Measurements from ENCODE around the gene CD1C.
"Not testable (repeated sequence)": the region's sequence is repeated elsewhere in the genome, so short reads cannot be mapped to it uniquely, and the experiment has no call there.

The CD1C gene

DNA sequence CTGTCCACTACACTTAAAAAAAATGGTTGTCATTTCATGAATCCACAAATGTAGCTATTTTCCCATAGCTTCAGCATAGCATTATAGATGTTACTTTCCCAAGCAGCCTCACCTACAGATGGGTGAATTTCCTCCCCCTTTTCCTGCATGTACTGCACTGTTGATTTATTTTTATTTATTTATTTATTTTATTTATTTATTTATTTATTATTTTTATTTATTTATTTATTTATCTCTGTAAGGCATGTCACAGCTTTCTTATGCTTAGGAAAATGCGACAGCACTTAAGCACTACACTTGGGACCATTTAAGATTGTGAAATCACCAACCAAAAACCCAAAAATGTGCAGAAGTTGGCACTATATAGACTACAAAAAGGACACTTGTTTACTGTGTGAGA, 30.6 kb upstream of the CD1C start:
- Histone ChIP-seq H3K4me1 (ENCODE audit: low read length) (peaks cover 10% of the 10 kb centered on the region; the same call in 1 of the 2 replicates), H4K20me1 (ENCODE audit: insufficient read depth, low read length) (no peaks in the 10 kb centered on the region), H3K9me3 (ENCODE audit: insufficient read depth, low read length) (no peaks in the 10 kb centered on the region), H3K79me2 (ENCODE audit: low read length) (no peaks in the 10 kb centered on the region), H3K4me3 (ENCODE audit: low read length) (no peak overlapping the region), H3K9ac (ENCODE audit: low read length) (no peak overlapping the region), H3K36me3 (replicated peaks; ENCODE audit: low read depth, low read length) (no peaks in the 10 kb centered on the region), H3K27ac (ENCODE audit: low read length) (no peak overlapping the region), H3K4me2 (ENCODE audit: low read length) (no peak overlapping the region), H2AFZ (ENCODE audit: low read depth, low read length) (no peak overlapping the region), H3K27me3 (ENCODE audit: low read depth, low read length) (peaks cover 10% of the 10 kb centered on the region)
- no peak for TF ChIP-seq EZH2phosphoT487 (IDR thresholded peaks at IDR 0.05; ENCODE audit: low read depth)
- no peak for TF ChIP-seq CTCF (IDR thresholded peaks at IDR 0.05; ENCODE audit: low read depth, low read length)

DNA sequence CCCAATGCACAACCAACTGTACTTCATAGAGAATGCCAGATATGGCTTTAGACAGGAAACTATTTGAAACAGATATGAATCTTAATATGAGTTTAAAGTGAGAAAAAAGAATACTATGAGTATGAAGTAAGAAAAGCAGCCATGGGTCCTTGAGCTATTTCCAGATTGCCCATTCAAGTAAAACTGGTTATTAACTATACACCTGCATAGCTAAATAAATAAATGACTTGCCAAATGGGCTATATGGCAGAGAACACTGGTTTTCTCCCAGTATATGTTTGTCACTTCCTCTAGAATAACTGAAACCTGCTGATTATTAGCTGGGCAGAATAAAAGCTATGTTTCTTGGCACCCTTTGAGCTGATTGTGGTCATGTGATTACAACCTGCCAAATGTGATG, 17.0 kb upstream of the CD1C start:
- Histone ChIP-seq H3K36me3 (replicated peaks; ENCODE audit: low read depth, low read length) (no peaks in the 10 kb centered on the region), H3K4me3 (ENCODE audit: low read length) (no peak overlapping the region), H2AFZ (ENCODE audit: low read depth, low read length) (no peak overlapping the region), H3K4me1 (ENCODE audit: low read length) (peaks cover 22% of the 10 kb centered on the region), H3K27ac (ENCODE audit: low read length) (no peak overlapping the region), H3K9me3 (ENCODE audit: insufficient read depth, low read length) (no peaks in the 10 kb centered on the region), H4K20me1 (ENCODE audit: insufficient read depth, low read length) (no peaks in the 10 kb centered on the region), H3K27me3 (ENCODE audit: low read depth, low read length) (no peaks in the 10 kb centered on the region), H3K79me2 (ENCODE audit: low read length) (no peaks in the 10 kb centered on the region), H3K9ac (ENCODE audit: low read length) (no peak overlapping the region), H3K4me2 (ENCODE audit: low read length) (no peak overlapping the region)
- TF ChIP-seq CTCF (IDR thresholded peaks at IDR 0.05; ENCODE audit: low read depth, low read length): no peak
- no peak for TF ChIP-seq EZH2phosphoT487 (IDR thresholded peaks at IDR 0.05; ENCODE audit: low read depth)

DNA sequence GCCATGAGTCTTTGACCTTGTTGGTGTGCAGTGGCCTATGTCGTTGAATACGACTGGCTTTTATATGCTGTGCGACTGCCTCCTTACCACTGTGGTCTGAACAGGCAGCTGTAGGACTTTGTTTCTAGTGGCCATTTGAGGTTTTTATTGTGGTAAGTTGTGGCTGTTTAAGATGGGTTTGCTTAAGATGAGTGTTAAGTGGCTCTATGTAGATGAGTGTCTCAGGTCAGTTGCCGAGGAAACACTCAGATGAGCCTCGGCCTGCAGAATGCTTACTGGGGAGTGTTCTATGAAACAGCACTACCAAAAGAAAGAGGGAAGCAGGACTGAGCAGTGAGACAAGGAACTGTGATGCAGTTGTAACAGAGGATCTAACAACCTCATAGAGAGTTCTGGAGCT, 14.9 kb upstream of the CD1C start:
- H2AFZ ChIP-seq (ENCODE audit: low read depth, low read length): peak overlapping the region; percentile 56; the same call in 1 of the 2 replicates
- TF ChIP-seq CTCF (IDR thresholded peaks at IDR 0.05; ENCODE audit: low read depth, low read length) (no peak), EZH2phosphoT487 (IDR thresholded peaks at IDR 0.05; ENCODE audit: low read depth) (no peak)
- no peaks in the 10 kb centered on the region for H4K20me1 ChIP-seq (ENCODE audit: insufficient read depth, low read length)
- no peak overlapping the region for H3K4me3 ChIP-seq (ENCODE audit: low read length)
- H3K79me2 ChIP-seq (ENCODE audit: low read length): no peaks in the 10 kb centered on the region
- H3K9ac ChIP-seq (ENCODE audit: low read length): no peak overlapping the region
- H3K27ac ChIP-seq (ENCODE audit: low read length): no peak overlapping the region
- H3K9me3 ChIP-seq (ENCODE audit: insufficient read depth, low read length): no peaks in the 10 kb centered on the region
- H3K27me3 ChIP-seq (ENCODE audit: low read depth, low read length): no peaks in the 10 kb centered on the region
- 0 out of 2 replicates have a peak overlapping the region, but pooled peaks have one; percentile 1 for H3K4me2 ChIP-seq (ENCODE audit: low read length)
- H3K4me1 ChIP-seq (ENCODE audit: low read length): peaks cover 22% of the 10 kb centered on the region
- H3K36me3 ChIP-seq (replicated peaks; ENCODE audit: low read depth, low read length): no peaks in the 10 kb centered on the region

- H3K27ac ChIP-seq (ENCODE audit: low read length); H3K9me3 ChIP-seq (ENCODE audit: insufficient read depth, low read length); H4K20me1 ChIP-seq (ENCODE audit: insufficient read depth, low read length); H3K9ac ChIP-seq (ENCODE audit: low read length); H3K36me3 ChIP-seq (replicated peaks; ENCODE audit: low read depth, low read length); H3K79me2 ChIP-seq (ENCODE audit: low read length); H3K27me3 ChIP-seq (ENCODE audit: low read depth, low read length); H3K4me2 ChIP-seq (ENCODE audit: low read length); H3K4me3 ChIP-seq (ENCODE audit: low read length); H2AFZ ChIP-seq (ENCODE audit: low read depth, low read length): not testable (repeated sequence)
- H3K4me1 ChIP-seq (ENCODE audit: low read length): peaks cover 44% of the 10 kb centered on the region
Observed at GRCh38 chr1:158282421-158282820, 7.3 kb upstream of the CD1C start.

DNA sequence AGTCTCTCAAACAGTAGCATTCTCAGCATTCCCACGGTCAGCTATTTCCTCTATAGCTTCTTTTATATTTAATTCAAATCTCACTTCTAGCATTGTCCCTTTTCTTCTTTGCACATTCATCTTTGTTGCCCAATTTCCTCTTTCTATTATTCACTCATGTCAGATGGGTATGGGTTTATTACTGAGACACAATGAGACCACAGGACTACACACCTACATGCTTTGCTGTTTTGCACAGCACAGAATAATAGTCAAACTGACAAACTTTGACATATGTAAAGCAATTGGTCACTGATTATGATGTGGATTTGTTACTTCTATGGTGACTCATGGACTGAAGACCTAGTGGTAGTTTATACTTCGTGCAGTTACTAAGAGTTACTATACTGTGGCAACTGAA, 5.8 kb upstream of the CD1C start:
- no peaks in the 10 kb centered on the region for H3K27me3 ChIP-seq (ENCODE audit: low read depth, low read length)
- H3K27ac ChIP-seq (ENCODE audit: low read length): peak overlapping the region; percentile 94
- peak overlapping the region; percentile 92 for H3K4me2 ChIP-seq (ENCODE audit: low read length)
- H3K4me1 ChIP-seq (ENCODE audit: low read length): peaks cover 59% of the 10 kb centered on the region
- H3K9me3 ChIP-seq (ENCODE audit: insufficient read depth, low read length): 0 out of 2 replicates have a peak, but pooled peaks cover 5% of the 10 kb centered on the region
- H2AFZ ChIP-seq (ENCODE audit: low read depth, low read length): no peak overlapping the region
- H4K20me1 ChIP-seq (ENCODE audit: insufficient read depth, low read length): no peaks in the 10 kb centered on the region
- peak overlapping the region; percentile 62; the same call in 1 of the 2 replicates for H3K9ac ChIP-seq (ENCODE audit: low read length)
- no peak overlapping the region for H3K4me3 ChIP-seq (ENCODE audit: low read length)
- TF ChIP-seq CTCF (IDR thresholded peaks at IDR 0.05; ENCODE audit: low read depth, low read length): no peak
- H3K36me3 ChIP-seq (replicated peaks; ENCODE audit: low read depth, low read length): peaks cover 3% of the 10 kb centered on the region
- H3K79me2 ChIP-seq (ENCODE audit: low read length): no peaks in the 10 kb centered on the region
